ENCODE measurements around the gene GPS1.

GPS1 gene

DNA sequence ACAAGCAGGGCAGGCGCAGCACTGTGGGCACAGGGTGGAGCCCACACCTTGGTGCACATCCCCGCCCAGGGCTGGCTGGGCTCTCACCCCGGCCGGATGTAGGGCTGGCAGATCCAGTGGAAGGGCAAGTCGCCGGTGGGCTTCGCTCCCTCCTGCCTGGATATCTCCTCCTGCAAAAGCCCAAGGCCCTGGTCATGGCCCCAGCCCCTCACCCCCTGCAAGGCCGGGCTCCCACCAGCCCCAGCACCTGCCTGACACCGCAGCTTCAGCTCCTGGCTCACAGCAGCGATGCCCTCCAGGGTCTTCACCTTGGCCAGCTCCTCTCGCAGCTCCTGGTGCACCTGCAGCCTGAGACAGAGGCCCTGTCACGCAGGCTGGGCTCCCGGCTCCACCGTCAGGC lies 8.9 kb downstream of the GPS1 start:
- DNase-seq: peak; percentile 1

DNA sequence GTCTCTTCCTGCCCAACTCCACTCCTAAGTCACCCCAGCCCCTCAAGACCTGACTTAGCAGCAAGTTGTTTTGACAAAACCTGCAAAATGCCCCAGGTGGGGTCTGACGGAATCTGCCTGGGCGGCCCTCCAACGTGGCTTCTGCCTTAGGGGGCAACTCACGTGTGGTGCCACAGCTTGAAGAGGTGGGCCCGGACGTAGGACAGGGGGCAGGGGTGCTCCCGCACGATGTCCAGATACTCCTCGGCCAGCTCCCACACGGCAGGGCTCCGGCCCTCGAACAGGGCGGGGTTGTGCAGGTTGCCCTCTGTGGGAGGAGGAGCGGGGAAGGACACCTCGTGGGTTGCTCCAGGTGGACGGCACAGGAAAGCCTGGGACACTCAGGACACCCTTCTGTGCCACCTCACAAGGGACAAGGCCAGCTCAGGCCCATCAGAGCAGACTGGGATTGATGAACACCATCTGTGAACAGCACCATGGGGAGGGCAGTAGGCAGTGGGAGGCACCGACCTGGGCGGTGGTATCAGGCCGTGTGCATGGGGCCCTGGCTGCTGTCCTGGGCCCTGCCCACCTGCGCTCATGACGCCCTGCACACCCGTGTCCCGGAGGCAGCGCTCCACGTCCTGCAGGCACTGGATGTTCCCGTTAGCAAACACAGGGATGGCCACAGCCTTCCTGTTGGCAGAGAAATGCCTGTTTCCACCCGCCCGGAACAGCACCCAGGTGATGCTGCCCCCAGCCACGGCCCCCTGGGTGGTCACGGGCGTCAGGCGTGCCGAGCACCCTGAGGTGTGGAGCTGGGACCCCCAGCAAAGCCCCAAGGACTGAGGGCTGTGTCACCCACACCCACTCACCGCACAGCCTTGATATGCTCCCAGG lies 9.6 kb downstream of the GPS1 start:
- peak; percentile 0 for DNase-seq

DNA sequence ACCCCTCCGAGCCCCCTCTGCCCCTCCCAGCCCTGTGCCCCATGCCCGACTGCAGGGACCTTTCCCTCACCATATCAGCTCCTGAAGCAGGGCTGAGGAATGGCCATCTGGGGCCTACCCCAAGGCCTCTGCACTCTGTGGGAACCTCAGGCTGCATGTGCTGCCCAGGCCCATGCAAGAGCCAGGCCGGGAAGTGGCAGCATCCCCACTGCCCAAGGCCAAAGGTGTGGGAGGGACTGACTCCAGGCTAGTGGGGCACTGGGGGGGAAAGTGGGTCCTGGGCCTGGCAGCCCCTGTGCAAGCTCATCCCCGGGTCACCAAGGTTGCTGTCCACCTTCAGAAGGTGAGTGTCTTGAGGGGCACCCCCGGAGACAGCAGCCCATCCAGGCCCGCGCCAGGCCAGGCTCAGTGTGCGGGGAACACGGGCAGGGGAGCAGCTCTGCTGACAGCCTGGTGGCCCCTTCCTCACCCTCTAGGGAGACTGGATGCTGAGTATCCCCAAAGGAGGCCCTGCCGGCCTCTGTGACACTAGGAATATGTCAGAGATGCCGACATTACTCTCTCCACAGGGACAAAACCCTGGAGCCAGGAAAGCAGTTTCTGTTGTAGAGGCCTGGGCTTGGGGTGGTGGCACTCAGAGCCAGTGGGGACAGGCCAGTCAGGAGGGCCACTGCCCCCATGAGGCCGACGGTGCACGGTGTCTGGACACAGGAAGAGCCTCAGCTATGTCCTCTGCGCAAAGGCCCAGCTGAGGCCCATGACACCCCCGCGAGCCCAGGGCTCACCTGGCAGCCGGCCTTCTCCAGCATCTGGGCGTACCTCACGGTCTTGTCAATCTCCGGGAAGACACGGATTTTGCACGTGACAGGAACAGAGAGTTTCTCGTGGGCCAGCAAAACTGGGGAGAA lies 10.6 kb downstream of the GPS1 start:
- peak; percentile 2 for DNase-seq

DNA sequence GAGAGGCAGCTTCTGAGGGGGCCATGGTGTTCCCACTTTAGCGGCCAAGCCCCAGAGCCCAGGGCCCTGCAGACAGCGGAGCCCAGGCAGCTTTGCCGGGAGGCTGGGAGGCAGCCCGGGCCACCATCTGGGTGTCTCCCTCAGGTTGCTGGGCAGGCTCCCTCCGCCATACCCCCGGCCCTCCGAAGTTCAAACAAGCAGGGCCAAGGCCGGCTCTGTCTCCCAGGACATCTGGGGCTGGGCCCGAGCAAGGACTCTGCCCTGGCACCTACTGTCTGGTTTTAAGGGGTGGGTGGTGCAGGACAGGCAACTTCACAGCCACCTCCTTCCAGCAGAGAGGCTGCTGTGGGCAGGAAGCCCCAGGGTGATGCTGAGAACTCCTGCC lies 11.3 kb downstream of the GPS1 start:
- DNase-seq: peak; percentile 2

DNA sequence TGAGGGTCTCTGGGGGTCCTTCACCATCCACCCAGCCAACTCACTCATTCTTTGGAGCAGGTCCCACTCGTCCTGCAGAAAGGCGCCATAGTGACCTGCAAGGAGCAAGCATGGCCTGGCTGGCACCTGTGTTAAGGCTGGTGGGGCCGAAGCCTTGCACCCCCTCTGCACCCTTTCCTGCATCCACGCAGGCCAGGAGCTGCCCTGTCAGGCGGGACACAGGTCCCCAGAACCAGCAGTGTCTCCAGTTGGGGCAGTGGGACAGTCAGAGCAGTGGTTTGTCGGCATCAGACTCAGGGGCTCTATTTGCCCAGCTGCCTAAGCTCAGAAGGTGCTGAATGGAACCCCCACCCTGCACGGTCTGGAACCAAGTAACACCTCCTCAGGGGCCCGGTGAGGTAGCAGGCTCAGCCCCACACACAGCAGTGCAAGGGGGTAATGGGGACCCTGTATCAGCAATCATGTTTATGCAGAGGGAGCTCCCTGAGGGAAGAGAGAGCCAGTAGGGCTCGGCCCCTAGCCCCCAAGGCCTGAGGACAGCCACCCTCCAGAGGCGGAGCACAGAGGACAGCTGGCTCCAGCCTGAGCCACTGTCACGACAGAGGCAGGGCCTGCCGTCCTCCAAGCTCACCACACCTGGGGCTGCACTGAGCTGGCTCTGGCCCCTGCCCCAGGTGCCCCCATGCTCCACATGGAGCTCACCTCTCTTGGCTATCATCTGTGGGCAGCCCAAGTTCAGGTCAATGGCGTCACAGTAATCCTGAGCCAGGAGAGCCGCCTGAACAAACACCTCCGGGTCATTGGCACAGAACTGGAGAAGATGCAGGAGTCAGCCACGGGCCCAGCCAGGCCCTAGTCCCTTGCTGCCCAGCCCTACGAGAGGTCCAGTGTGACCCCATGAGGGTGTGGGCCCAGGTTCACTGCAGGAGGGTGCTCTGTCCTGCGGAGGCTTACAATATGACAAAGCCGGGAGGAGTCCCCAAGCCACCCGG lies 12.0 kb downstream of the GPS1 start:
- peak; percentile 1 for DNase-seq

DNA sequence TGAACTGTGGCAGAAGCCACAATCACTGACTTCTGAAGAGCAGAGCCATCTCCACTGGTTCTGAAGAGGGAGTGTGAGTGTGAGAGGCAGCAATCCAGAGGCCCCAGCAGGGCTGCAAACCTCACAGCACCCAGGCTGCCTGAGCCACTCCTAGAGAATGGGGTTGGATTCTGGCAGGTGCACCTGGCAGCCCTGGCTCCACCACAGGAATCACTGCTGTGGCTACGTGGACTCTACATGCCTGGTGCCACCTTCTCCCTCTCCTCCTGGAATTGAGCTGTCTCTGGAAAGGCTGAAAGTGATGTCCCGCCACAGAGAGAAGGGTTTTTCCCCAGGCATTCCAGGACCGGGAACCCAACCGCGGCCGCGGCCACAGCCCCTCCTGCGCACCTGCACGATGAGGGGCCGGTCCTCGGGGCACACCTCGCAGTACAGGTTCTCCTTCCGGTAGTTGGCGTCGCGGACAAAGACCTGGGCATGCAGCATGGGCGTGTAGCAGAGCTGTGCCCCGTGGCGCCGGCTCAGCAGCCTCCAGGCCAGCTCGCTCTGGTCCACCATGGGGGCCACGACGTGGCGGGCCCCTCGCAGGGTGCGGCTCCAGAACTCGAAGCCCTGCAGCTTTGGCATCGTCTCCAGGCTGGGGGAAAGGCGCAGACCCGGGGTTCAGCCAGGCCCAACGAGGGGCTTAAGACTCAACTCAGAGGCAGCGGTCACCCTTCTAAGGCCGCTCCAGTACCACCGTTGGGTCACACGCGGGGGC lies 12.9 kb downstream of the GPS1 start:
- DNase-seq: no peak

DNA sequence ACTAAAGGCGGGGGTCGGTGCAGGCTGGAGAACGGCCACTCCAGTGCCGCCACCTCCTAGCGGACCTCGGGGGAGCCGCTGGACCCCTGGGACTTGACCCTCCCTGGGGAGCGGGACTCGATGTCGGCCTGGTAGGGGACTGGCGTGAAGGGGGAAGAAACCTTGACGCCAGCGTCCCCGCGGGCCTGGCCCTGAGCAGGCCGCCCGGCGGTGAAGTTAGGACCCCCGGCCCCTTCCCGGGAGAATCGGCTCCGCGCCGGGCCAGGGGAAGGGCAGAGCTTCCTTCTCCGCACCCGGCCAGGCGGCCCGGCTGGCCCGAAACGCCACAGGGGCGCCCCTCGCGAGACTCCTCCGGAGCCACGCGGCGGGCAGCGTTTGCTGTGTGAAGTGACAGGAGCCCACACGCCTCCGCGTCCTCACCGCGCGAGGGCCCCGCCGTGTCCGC lies 13.5 kb downstream of the GPS1 start:
- DNase-seq: peak; percentile 51

DNA sequence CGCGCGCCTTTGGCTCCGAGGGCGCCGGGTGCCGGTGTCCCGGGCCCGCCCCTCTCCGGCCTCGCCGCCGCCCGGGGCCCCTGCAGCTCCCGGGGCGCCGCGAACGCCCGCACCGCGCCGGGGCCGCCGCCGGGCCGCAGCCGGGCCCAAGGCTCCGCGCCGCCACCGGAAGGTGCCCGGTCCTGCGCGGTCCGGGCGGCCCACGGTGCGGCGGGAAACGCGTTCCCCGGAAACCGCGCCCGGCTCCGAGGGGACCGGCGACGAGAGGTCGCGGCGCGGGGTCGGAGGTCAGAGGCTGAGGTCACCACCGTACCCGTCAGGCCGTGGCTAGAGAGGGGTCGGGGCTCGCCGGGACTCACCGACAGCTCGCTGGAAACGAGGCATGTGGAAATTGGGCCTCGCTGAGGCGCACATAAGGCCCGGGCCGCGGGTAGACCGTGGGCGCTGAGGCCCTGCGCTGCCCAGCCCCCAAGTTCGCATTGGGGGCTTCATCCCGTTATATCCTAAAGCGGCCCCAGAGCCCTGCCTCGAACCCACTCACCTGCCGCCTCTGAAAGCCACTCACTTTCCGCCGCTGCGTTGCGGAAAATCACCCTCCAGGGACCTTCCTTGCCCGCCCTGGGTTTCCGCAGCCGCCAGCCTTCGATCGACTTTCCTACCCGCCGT lies 14.1 kb downstream of the GPS1 start, which contains the start of gene DUS1L:
DUS1L (minus strand) TSS at position 167 of the 666 bp plus-strand sequence. CDS start 745 bp downstream, outside the sequence.
- DNase-seq: peak; percentile 77

DNA sequence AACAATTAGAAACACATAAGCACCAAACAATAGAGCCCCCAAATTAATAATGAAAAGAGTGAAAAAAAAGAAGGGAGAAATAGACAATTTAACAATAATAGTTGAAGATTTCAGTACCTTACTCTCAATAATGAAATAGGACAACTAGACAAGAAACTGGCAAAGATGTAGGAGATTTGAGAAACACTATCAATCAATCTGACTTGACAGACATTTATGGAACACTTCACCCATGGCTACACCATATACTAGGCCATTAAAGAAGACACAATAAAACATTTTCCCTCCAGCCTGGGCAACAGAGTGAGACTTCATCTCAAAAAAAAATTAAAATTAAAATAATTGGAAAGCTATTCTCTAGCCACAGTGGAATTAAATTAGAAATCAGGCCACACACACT lies 18.9 kb downstream of the GPS1 start:
- DNase-seq: no peak

DNA sequence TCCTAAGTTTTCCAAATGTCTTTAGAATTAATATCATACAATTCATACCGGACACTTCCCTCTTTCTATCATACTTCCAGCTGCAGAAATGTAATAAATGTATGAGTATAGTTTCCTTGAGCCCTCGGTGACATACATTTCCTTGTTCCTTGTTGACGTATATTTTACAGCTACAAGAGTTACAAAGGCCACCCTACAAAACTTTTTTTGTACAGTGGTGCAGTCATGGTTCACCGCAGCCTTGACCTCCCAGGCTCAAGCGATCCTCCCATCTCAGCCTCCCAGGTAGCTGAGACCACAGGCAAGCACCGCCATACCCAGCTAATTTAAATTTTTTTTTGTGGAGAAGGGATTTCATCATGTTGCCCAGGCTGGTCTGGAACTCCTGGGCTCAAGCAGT lies 21.1 kb downstream of the GPS1 start:
- DNase-seq: no peak

DNA sequence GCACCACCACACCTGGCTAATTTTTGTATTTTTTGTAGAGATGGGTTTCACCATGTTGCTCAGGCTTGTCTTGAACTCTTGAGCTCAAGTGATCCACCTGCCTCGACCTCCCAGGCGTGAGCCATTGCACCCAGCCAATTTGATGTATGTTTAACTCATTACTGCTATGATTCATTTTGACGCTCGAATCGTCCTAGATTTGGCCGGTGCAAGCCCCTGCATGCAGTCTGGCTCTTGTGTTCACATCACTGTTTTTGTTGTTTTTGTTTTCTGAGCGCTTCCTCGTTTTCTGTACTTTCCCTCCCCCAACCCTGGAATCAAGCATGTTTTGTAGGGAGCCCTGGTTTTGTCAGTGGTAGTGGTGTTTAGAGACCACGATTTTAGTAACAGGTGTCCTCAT lies 21.7 kb downstream of the GPS1 start:
- no peak for DNase-seq

DNA sequence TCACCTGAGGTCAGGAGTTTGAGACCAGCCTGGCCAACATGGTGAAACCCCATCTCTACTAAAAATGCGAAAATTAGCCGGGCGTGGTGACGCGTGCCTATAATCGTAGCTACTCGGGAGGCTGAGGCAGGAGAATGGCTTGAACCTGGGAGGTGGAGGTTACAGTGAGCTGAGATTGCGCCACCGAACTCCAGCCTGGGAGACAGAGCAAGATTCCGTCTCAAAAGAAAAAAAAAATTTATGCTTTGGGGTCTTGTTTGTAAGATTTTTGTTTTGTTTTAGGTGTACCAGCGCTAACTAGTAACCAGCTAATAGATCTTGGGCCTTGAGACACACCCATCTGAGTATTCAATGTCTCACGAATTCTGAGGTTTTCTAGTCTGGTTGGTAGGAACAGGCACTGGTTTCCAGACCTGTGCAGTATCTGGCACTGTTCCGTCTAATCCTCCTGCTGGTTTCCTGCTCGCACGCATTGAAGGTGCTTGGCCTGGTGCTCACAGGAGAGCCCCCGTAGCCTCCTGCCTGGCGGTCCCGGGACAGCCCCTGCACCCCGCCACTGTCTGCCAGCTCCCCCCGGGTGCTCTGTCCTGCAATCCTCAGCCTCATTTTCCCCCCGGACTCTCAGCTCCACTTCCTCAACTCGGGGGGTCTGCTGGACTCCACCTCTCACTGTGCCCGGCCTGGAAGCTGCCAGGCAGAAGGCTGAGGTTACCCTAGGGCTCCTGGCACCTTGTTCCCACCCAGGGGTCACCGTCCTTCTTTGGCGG lies 24.5 kb downstream of the GPS1 start:
- DNase-seq: no peak

DNA sequence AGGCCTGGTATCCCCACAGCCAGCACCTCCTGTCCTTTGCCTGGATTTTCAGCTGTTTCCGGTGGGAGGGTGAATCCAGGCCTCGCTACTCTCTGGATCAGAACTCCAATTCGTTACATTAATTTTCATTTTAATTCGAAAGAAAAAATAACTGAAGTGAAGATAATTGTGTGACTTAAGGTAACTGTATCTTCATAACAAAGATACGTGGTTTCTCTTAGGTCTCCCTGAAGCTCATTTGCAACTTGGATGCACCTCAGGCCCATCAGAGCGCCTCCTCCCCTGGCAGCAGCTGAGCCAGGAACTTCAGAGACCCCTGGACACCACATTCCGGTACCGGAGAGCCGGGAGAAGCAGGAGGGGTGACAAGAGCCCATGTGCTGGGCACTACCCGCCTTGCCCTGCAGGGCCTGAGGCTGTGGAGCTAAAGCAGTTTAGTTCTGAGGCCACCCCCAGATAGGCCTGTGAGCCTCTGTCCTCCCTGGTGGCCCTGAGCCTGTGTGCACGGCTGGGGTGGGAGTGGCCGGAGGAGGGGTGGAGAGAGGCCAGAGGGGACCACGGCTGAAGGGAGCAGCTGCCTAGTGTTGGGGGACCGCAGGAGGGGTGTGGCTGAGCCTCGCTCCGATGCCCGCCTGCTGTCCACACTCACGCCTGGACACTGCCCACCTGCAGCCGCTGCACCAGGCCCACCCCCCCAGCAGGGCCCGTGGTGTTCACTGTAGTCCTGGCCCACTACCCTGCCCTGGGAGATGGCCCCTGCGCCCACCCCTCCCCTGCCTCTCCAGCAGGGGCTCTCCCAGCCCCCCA lies 25.3 kb downstream of the GPS1 start:
- DNase-seq: no peak

DNA sequence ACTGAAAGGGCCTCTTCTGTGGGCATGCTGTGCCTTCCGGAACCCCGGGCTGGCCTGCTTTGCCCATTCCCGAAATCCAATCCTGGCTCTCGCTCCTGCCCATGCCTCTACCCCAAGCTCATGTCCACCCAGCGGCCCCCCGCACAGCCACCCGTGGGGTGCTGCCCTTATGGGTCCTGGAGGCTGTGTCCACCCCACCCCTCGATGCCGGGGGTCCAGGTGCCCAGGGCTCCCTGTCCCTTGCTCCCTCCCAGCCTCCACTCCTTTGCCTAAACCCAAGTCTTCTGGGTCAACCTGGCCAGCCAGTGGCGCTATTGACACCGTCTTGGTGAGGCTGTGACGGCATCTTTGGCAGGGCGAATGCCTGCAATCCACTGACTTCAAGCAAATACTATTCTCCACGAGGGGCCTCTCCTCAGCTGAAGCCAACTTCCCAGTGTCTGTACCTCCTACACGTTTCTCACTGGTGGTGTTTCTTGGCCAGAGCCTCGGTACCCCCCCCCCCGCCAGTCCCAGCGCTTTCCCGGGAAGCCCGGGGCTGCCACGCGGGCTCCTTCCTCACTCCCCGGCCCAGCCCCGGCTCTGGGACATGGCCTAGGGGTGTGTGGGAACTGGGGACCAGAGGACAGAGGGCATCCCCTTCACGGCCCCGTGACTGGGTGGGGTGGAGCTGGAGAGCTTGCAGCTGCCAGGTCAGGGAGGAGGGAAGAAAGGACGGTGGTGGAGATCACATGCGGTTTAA lies 26.1 kb downstream of the GPS1 start:
- no peak for DNase-seq

DNA sequence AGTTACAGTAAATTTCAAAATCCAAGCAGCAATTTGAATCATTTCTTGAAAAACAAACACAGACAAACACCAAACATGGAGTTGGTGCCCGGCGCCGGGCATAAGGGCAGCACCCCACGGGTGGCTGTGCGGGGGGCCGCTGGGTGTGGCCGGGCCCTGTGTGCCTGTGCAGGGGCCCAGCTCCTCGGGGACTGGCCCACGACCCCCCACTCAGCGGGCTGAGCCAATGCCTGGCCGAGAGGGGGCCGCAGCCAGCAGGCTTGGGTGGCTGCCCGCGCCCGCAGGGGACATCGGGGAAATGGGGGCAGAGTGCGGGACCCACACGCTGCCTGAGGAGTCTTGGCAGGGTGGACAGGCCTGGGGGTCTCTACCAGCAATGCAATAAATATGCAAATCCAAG lies 26.7 kb downstream of the GPS1 start:
- DNase-seq: no peak

DNA sequence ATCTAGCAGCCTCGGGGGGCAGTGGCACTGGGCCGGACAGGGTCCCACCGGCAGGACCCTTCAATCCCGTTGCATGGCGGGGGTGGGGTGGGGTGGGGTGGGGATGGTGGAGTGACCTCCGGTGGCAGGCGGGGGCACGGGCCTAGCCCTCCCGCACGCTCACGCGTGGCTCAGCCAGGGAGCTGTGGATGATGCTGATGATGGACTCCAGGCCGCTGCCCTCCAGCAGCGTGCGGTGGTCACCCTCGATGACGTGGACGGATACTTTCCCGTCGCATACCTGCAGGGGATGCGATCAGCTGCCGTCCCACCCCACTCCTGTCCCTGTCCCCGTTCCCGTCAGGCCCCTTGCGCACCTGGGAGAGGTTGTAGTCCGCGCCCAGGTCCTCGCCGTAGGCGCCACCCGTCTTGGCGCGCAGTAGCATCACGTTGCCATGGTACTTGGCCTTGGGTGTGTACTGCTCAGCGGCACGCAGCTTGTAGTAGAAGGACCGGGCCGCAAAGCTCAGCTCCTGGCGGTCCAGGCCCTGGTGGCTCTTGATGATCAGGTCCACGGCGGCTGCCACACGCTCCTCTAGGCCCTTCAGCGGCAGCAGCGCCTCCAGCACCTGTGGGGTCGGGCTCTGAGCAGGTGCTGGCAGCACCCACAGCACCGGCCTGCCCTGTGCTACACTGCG lies 27.4 kb downstream of the GPS1 start:
- no peak for DNase-seq

DNA sequence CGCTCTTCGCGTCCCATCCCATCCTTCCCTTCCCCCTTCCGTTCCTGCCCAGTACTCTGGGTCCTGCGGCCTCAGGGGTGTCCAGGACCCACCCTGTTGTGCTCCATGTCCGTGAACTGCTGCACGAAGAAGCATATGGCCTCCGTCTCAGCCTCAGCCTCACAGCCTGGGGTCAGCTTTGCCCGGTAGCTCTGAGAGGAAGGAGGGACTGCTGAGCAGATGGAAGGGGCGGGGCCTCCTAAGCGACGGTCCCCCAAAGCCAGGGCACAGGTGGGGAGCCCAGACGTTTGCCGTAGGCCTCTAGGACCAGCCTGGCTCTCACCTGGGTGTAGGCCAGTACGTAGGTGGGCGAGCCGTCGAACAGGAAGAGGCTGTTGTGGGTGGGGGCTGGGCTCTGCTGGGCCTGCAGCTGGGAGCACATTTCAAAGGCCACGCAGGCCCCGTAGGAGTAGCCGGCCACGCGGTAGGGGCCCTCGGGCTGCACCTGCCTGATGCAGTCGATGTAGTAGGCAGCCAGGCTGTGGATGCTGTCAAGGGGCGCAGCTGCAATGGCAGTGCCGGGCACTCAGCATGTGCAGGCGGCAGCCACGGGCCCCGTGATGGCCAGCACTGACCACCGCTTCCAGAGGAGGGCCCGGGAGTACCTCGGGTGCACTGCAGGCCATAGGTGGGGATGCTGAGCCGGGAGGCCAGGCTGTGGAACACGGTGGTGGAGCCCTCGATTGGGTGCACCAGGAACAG lies 28.5 kb downstream of the GPS1 start:
- no peak for DNase-seq
